ENCODE results near the gene BAHCC1. TPM values are rescaled to one million over a fixed set of nuclear protein-coding genes. Genes with fewer than 3 reads are reported as not detected.
A peak's percentile ranks its signal among the peaks of the same experiment; 100 is the strongest.

The BAHCC1 gene
- total RNA-seq, 1 donor from 2014 or later, result 22.7 TPM

- no peak for DNase-seq (ENCODE audit: low spot score)
- TF ChIP-seq, protein P1, sequence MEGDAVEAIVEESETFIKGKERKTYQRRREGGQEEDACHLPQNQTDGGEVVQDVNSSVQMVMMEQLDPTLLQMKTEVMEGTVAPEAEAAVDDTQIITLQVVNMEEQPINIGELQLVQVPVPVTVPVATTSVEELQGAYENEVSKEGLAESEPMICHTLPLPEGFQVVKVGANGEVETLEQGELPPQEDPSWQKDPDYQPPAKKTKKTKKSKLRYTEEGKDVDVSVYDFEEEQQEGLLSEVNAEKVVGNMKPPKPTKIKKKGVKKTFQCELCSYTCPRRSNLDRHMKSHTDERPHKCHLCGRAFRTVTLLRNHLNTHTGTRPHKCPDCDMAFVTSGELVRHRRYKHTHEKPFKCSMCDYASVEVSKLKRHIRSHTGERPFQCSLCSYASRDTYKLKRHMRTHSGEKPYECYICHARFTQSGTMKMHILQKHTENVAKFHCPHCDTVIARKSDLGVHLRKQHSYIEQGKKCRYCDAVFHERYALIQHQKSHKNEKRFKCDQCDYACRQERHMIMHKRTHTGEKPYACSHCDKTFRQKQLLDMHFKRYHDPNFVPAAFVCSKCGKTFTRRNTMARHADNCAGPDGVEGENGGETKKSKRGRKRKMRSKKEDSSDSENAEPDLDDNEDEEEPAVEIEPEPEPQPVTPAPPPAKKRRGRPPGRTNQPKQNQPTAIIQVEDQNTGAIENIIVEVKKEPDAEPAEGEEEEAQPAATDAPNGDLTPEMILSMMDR (IDR thresholded peaks at IDR 0.05), result no peak
- H3K27ac Mint-ChIP-seq (ENCODE audit: unreplicated experiment), result peak overlapping the region; percentile 32
These were observed 17.3 kb downstream of the BAHCC1 start for GRCh38 chr17:81412490-81413093.

DNA sequence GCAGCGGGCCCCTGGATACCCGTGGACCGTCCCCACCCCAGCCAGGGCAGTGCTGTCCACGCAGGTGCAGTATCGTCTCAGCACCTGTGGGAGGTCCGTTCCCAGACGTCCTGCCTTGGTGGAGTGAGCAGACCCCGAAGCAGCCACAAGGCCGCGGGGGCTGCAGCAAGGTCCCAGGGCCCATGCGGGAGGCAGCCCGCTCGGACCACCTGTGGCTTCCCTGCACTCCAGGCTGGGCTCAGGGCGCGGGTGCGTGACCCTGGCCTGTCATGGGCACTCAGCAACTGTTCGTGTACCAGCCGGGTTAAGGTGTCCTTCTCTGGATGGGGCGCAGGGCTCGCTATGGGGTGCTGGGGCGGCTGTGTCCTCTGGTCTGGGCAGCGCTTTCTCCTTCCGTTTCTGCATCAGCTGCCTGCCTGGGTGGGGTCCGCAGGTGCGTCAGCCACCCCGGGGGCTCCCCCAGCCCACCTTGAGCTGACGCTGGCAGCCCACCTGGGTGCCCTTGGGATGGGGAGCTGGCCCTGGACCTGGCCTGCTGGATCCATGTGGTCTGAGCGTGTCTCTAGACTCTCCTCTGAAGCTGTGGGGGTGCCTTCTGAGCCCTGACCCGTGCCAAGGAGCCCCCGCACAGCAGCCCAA lies 18.4 kb downstream of the BAHCC1 start:
- TF ChIP-seq, protein P1 (IDR thresholded peaks at IDR 0.05), result no peak
- Mint-ChIP-seq H3K36me3 (ENCODE audit: low read depth) (no peaks in the 10 kb centered on the region), H3K27me3 (ENCODE audit: low read depth) (no peaks in the 10 kb centered on the region), H3K4me1 (ENCODE audit: low read depth) (peaks cover 22% of the 10 kb centered on the region), H3K4me3 (ENCODE audit: unreplicated experiment) (no peak overlapping the region), H3K27ac (ENCODE audit: unreplicated experiment) (no peak overlapping the region), H3K9me3 (ENCODE audit: low read depth) (no peaks in the 10 kb centered on the region)
- no peak for DNase-seq (ENCODE audit: low spot score)

More at GRCh38 chr17:81412490-81413093, 17.3 kb downstream of the BAHCC1 start:
- Mint-ChIP-seq H3K9me3 (ENCODE audit: low read depth) (no peaks in the 10 kb centered on the region), H3K27me3 (ENCODE audit: low read depth) (no peaks in the 10 kb centered on the region), H3K4me3 (ENCODE audit: unreplicated experiment) (no peak overlapping the region), H3K4me1 (ENCODE audit: low read depth) (peaks cover 15% of the 10 kb centered on the region), H3K36me3 (ENCODE audit: low read depth) (peaks cover 2% of the 10 kb centered on the region)

DNA sequence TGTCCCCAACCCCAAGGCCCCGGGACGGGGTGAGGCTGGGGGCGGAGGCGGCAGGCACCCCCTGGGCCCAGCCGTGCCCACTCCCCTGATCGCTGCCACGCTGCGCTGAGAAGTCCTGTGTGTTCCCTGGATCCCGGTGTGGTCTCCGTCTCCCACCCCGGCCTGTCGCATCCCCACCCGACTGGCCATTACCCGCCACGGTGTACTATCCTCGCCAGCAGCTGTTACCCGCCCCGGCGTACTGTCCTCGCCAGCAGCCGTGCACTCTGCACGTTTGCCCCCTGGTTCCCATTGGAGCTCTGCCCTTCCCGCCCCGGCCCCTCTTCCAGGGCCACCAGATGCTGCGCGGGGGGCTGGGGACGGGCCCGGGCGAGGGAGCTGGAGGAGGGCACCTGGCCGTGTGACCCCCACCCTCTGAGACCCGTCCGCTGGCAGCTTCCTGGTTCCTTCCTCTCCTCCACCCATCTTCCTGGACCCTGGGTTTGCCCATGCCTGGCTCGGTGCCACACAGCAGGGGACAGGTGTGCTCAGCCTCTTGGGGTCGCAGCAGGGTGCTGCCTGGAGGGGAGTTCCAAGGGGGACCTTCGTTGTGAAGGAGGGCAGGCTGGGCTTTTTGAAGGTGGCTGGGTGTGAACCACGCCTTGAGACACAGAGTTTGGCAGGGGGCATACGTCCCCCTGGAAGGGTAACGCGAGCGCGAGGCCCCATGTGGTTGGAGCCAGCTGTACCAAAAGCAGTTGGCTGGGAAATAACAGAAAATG lies 19.7 kb downstream of the BAHCC1 start:
- no peak for DNase-seq (ENCODE audit: low spot score)
- H3K4me3 Mint-ChIP-seq (ENCODE audit: unreplicated experiment), result no peak overlapping the region
- no peak overlapping the region for H3K27ac Mint-ChIP-seq (ENCODE audit: unreplicated experiment)
- H3K27me3 Mint-ChIP-seq (ENCODE audit: low read depth), result no peaks in the 10 kb centered on the region
- H3K4me1 Mint-ChIP-seq (ENCODE audit: low read depth), result peaks cover 33% of the 10 kb centered on the region
- no peaks in the 10 kb centered on the region for H3K36me3 Mint-ChIP-seq (ENCODE audit: low read depth)
- no peaks in the 10 kb centered on the region for H3K9me3 Mint-ChIP-seq (ENCODE audit: low read depth)
- TF ChIP-seq, protein P1 (IDR thresholded peaks at IDR 0.05), result no peak

DNA sequence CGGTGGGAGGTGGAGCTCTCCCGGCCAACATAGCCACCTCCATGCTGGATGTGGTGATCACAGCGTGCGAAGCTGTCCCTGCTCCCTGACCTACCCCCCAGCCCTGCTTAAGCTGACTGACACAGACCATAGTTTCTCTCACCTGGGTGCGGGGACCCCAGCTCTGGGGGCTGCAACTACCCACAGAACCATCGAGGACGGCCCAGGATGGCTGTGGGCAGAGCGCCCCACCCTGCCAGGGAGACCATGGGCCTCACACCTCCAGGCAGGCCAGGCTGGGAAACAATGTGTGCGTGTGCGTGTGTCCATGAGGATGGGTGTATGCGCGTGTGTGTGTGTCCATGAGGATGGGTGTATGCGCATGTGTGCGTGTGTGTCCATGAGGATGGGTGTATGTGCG lies 20.4 kb downstream of the BAHCC1 start:
- Mint-ChIP-seq H3K36me3 (ENCODE audit: low read depth) (no peaks in the 10 kb centered on the region), H3K9me3 (ENCODE audit: low read depth) (no peaks in the 10 kb centered on the region), H3K27me3 (ENCODE audit: low read depth) (no peaks in the 10 kb centered on the region), H3K4me1 (ENCODE audit: low read depth) (peaks cover 41% of the 10 kb centered on the region), H3K4me3 (ENCODE audit: unreplicated experiment) (no peak overlapping the region), H3K27ac (ENCODE audit: unreplicated experiment) (no peak overlapping the region)
- DNase-seq (ENCODE audit: low spot score), result no peak
- TF ChIP-seq, protein P1 (IDR thresholded peaks at IDR 0.05), result no peak

GRCh38 chr17:81416612-81417011 lies 21.4 kb downstream of the BAHCC1 start:
- Mint-ChIP-seq H3K9me3 (ENCODE audit: low read depth) (no peaks in the 10 kb centered on the region), H3K4me3 (ENCODE audit: unreplicated experiment) (no peak overlapping the region), H3K36me3 (ENCODE audit: low read depth) (no peaks in the 10 kb centered on the region), H3K27me3 (ENCODE audit: low read depth) (no peaks in the 10 kb centered on the region), H3K4me1 (ENCODE audit: low read depth) (peaks cover 50% of the 10 kb centered on the region), H3K27ac (ENCODE audit: unreplicated experiment) (no peak overlapping the region)
- no peak for DNase-seq (ENCODE audit: low spot score)
- TF ChIP-seq, protein P1 (IDR thresholded peaks at IDR 0.05), result no peak

Measured in chondrocyte (in vitro differentiated cells).